GM12873 (cell line): Measurements from ENCODE around the gene NECTIN2.

ENCODE experiments used
- CTCF ChIP-seq: IDR thresholded peaks from 2 replicates; pipeline ENCODE4 v1.5.1; 2012; ENCODE audit warnings: low read depth, mild to moderate bottlenecking, moderate library complexity, low read length, control low read depth; ENCODE audit not compliant: insufficient read depth; ENCODE audit errors: missing control alignments

The NECTIN2 gene

GRCh38 chr19:44875666-44876451, 29.8 kb downstream of the NECTIN2 start:
- no peak for TF ChIP-seq CTCF

- TF ChIP-seq CTCF = no peak
Measured at GRCh38 chr19:44876930-44877535, 30.9 kb downstream of the NECTIN2 start.

- no peak for TF ChIP-seq CTCF
Measured at GRCh38 chr19:44878120-44878865, 32.2 kb downstream of the NECTIN2 start.

GRCh38 chr19:44879309-44880065, 33.4 kb downstream of the NECTIN2 start:
- no peak for TF ChIP-seq CTCF

- no peak for TF ChIP-seq CTCF
Measured at GRCh38 chr19:44882063-44882462, 36.0 kb downstream of the NECTIN2 start.

GRCh38 chr19:44883922-44884321, 37.8 kb downstream of the NECTIN2 start:
- no peak for TF ChIP-seq CTCF
